ENCODE results near the gene RNFT2.

The RNFT2 gene

GRCh38 chr12:116878567-116879508, 140.7 kb downstream of the RNFT2 start:
- DNase-seq, result peak in 1 of 56 donors; percentile 1

GRCh38 chr12:116879509-116880212, 141.5 kb downstream of the RNFT2 start:
- peak in 1 of 56 donors; percentile 7 for DNase-seq

GRCh38 chr12:116880213-116880816, 142.2 kb downstream of the RNFT2 start:
- no peak for DNase-seq

- peak in 6 of 56 donors; percentile 18 to 57 (median 32) for DNase-seq
Measured at GRCh38 chr12:116880817-116881324, 142.8 kb downstream of the RNFT2 start.

- peak in 2 of 56 donors; percentile 11 to 18 for DNase-seq
Measured at GRCh38 chr12:116881325-116881876, 143.3 kb downstream of the RNFT2 start, which contains the start of gene HRK. HRK (minus strand) TSS chr12:116881441; CDS start chr12:116881307, 134 bp downstream.

GRCh38 chr12:116881877-116882507, 143.9 kb downstream of the RNFT2 start:
- DNase-seq, result no peak

- no peak for DNase-seq
Measured at GRCh38 chr12:116882742-116883141, 144.6 kb downstream of the RNFT2 start.

- no peak for DNase-seq
Measured at GRCh38 chr12:116884871-116885270, 146.8 kb downstream of the RNFT2 start.

GRCh38 chr12:116885491-116885890, 147.4 kb downstream of the RNFT2 start:
- no peak for DNase-seq

GRCh38 chr12:116887244-116887643, 149.1 kb downstream of the RNFT2 start:
- DNase-seq, result no peak

GRCh38 chr12:116887897-116888296, 149.8 kb downstream of the RNFT2 start:
- no peak for DNase-seq

- no peak for DNase-seq
Measured at GRCh38 chr12:116890330-116890729, 152.2 kb downstream of the RNFT2 start.

- DNase-seq, result no peak
Measured at GRCh38 chr12:116891019-116891418, 152.9 kb downstream of the RNFT2 start.

GRCh38 chr12:116892349-116893140, 154.4 kb downstream of the RNFT2 start:
- DNase-seq, result no peak

GRCh38 chr12:116894913-116895312, 156.8 kb downstream of the RNFT2 start:
- no peak for DNase-seq

- DNase-seq, result no peak
Measured at GRCh38 chr12:116896411-116896924, 158.4 kb downstream of the RNFT2 start.

GRCh38 chr12:116897476-116897875, 159.4 kb downstream of the RNFT2 start:
- no peak for DNase-seq

GRCh38 chr12:116898669-116899068, 160.6 kb downstream of the RNFT2 start:
- DNase-seq, result no peak

- DNase-seq, result no peak
Measured at GRCh38 chr12:116901612-116902011, 163.5 kb downstream of the RNFT2 start.

All from nucleus accumbens (tissue), 56 donors.